OCI-LY7 (cell line): Measurements from ENCODE around the gene LRP5. TPM values are rescaled to one million over a fixed set of nuclear protein-coding genes. Genes with fewer than 3 reads are reported as not detected.

ENCODE experiments used
- BruUV-seq: library from RNA; stranded (reverse); fragments of 400-500 nt; replicated peaks from 2 replicates; lab custom pipeline; 2021; lab: Mats Ljungman, UMichigan
- CTCF ChIA-PET: fragments of 300-600 bp; sonication (Branson Sonifier 250); formaldehyde crosslinking; loops from one replicate; lab custom pipeline; 2022; ENCODE audit warnings: antibody characterized with exemption; ENCODE audit not compliant: unreplicated experiment; lab: Charles Lee
- POLR2A ChIA-PET: fragments of 300-600 bp; sonication (Branson Sonifier 250); formaldehyde crosslinking; loops from one replicate; lab custom pipeline; 2022; ENCODE audit warnings: antibody characterized with exemption; lab: Charles Lee
- DNase-seq: peaks from one replicate; pipeline ENCODE4 v3.0.0-alpha.2; 2015; ENCODE audit warnings: low spot score
- H2AFZ ChIP-seq: fragments of 200-600 bp; sonication (generic), shearing (Covaris generic); 2 replicates; pipeline ENCODE4 v1.6.1; 2014; ENCODE audit warnings: mild to moderate bottlenecking, antibody characterized with exemption, low read length, moderate library complexity
- H3K27ac ChIP-seq: fragments of 200-600 bp; sonication (generic); 2 replicates; pipeline ENCODE4 v1.5.1; 2014; ENCODE audit warnings: mixed run types, low read depth, mild to moderate bottlenecking, moderate library complexity, low read length, inconsistent platforms; ENCODE audit not compliant: poor library complexity, severe bottlenecking
- H3K36me3 ChIP-seq: fragments of 200-600 bp; sonication (generic); 2 replicates; pipeline ENCODE4 v1.6.1; 2014; ENCODE audit warnings: mild to moderate bottlenecking, antibody characterized with exemption, low read length, moderate library complexity, mixed read lengths; ENCODE audit not compliant: insufficient read depth
- H3K4me1 ChIP-seq: fragments of 200-600 bp; sonication (generic); 2 replicates; pipeline ENCODE4 v1.5.1; 2014; ENCODE audit warnings: mild to moderate bottlenecking, low read length; ENCODE audit not compliant: insufficient read depth, poor library complexity, severe bottlenecking
- H3K4me2 ChIP-seq: fragments of 200-600 bp; sonication (generic); 2 replicates; pipeline ENCODE4 v1.6.1; 2014; ENCODE audit warnings: mild to moderate bottlenecking, low read length
- H3K4me3 ChIP-seq: fragments of 200-600 bp; sonication (generic); 2 replicates; pipeline ENCODE4 v1.5.1; 2014; ENCODE audit warnings: mild to moderate bottlenecking, low read depth, low read length; ENCODE audit not compliant: poor library complexity, severe bottlenecking
- H3K79me2 ChIP-seq: fragments of 200-600 bp; sonication (generic); 2 replicates; pipeline ENCODE4 v1.6.1; 2016; ENCODE audit warnings: low read depth, mild to moderate bottlenecking, low read length, moderate library complexity, mixed read lengths; ENCODE audit not compliant: insufficient read depth
- H3K9me2 ChIP-seq: fragments of 200-600 bp; sonication (generic); 2 replicates; pipeline ENCODE4 v1.6.1; 2016; ENCODE audit warnings: mild to moderate bottlenecking, low read length, mixed read lengths; ENCODE audit not compliant: insufficient read depth
- H3K9me3 ChIP-seq: fragments of 200-600 bp; sonication (generic); 2 replicates; pipeline ENCODE4 v1.6.1; 2014; ENCODE audit warnings: mild to moderate bottlenecking, mixed run types, low read length, mixed read lengths
- H4K20me1 ChIP-seq: fragments of 200-600 bp; sonication (generic); 2 replicates; pipeline ENCODE4 v1.6.1; 2014; ENCODE audit warnings: mild to moderate bottlenecking, antibody characterized with exemption, low read length, moderate library complexity, mixed read lengths; ENCODE audit not compliant: insufficient read depth
- EZH2phosphoT487 ChIP-seq: fragments of 200-600 bp; sonication (generic); IDR thresholded peaks from 2 replicates; pipeline ENCODE4 v1.6.1; 2018; ENCODE audit warnings: low read depth, borderline replicate concordance, mild to moderate bottlenecking, mixed run types, antibody characterized with exemption, low read length, moderate library complexity, mixed read lengths
- intact Hi-C: fragments of 100-400 bp; cut with micrococcal nuclease; formaldehyde crosslinking; loops from one replicate; pipeline ENCODE4 v1.10.0; 2022; ENCODE audit not compliant: unreplicated experiment
- total RNA-seq, 2 experiments: library from RNA; depleted of rRNA in 1 of 2; stranded (reverse); fragments of >200 nt in 1 of 2; shearing (Covaris generic) in 1 of 2; gene quantifications; 2 replicates each; pipeline ENCODE4 v1.2.3, GENCODE V29; 2014 to 2022
- TF ChIP-seq, protein P1 (sequence below): fragments of 200-600 bp; sonication (generic); conservative IDR thresholded peaks from 2 replicates; pipeline ENCODE4 v1.5.1; 2014; ENCODE audit warnings: mild to moderate bottlenecking, antibody characterized with exemption, low read length, moderate library complexity, mixed read lengths

The LRP5 gene
- total RNA-seq, 2 experiments from 2014 or later, result 0.60 TPM; not detected in 1

DNA sequence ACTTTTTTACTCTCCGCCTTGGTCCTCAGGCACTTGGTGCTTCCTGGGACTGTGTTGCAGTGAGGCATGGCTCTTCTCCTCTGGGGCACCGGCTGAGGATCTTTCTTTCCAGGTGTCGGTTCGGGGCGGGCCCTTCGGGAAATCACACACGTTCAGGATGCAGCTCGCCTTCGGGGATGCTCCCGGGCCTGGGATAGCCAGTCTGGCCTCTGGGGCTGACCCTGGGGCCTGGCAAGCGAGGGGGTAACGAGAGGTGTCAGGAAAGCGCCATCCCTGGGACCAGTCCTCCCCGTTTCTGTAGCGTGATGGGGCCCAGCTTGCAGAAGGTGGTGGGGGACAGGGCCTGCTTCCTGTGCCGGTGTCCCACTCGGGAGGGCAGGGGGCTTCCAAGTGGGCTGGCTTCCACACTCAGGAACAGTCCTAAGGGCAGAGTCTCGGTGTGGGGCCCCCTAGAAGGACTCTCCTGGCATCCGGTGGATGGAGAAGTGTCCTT lies 53.6 kb downstream of the LRP5 start:
- Histone ChIP-seq H3K36me3 (no peaks in the 10 kb centered on the region), H3K27ac (no peak overlapping the region), H3K4me1 (peaks cover 20% of the 10 kb centered on the region), H3K9me2 (no peaks in the 10 kb centered on the region), H4K20me1 (no peaks in the 10 kb centered on the region), H3K4me3 (no peak overlapping the region), H3K4me2 (no peak overlapping the region), H2AFZ (no peak overlapping the region), H3K79me2 (no peaks in the 10 kb centered on the region), H3K9me3 (no peaks in the 10 kb centered on the region)
- no TSS peak for BruUV-seq
- POLR2A ChIA-PET, result no interaction called here
- DNase-seq, result no peak
- CTCF ChIA-PET, result no interaction called here
- intact Hi-C loops, result no loop called here
- TF ChIP-seq EZH2phosphoT487, result no peak
- TF ChIP-seq, protein P1, sequence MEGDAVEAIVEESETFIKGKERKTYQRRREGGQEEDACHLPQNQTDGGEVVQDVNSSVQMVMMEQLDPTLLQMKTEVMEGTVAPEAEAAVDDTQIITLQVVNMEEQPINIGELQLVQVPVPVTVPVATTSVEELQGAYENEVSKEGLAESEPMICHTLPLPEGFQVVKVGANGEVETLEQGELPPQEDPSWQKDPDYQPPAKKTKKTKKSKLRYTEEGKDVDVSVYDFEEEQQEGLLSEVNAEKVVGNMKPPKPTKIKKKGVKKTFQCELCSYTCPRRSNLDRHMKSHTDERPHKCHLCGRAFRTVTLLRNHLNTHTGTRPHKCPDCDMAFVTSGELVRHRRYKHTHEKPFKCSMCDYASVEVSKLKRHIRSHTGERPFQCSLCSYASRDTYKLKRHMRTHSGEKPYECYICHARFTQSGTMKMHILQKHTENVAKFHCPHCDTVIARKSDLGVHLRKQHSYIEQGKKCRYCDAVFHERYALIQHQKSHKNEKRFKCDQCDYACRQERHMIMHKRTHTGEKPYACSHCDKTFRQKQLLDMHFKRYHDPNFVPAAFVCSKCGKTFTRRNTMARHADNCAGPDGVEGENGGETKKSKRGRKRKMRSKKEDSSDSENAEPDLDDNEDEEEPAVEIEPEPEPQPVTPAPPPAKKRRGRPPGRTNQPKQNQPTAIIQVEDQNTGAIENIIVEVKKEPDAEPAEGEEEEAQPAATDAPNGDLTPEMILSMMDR, result no peak

DNA sequence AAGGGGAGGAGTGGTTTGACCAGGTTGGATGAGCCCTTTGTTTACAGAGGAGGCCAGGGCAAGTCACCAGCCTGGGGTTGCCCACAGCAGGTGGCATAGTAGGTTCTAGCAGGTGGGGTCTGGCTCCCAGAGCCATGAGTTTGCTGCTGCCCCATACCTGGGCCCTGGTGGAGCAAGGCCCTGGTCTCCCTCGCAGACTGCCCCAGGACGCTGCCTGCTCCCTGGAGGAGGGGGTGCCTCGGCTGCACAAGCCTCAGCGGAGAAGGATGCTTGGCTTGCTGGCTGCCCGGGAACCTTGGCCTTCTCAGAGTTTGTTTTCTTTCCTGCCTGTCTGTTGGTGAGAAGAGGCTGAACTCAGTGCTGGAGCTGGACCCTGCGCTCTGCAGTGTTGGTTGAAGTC lies 54.9 kb downstream of the LRP5 start:
- CTCF ChIA-PET, result no interaction called here
- POLR2A ChIA-PET, result no interaction called here
- TF ChIP-seq, protein P1, result no peak
- no peak for TF ChIP-seq EZH2phosphoT487
- Histone ChIP-seq H3K9me2 (no peaks in the 10 kb centered on the region), H3K4me3 (no peak overlapping the region), H2AFZ (no peak overlapping the region), H3K9me3 (no peaks in the 10 kb centered on the region), H3K36me3 (no peaks in the 10 kb centered on the region), H3K4me2 (no peak overlapping the region), H3K4me1 (peaks cover 32% of the 10 kb centered on the region), H3K27ac (no peak overlapping the region), H4K20me1 (no peaks in the 10 kb centered on the region), H3K79me2 (no peaks in the 10 kb centered on the region)
- intact Hi-C loops, result no loop called here
- no peak for DNase-seq
- no TSS peak for BruUV-seq

DNA sequence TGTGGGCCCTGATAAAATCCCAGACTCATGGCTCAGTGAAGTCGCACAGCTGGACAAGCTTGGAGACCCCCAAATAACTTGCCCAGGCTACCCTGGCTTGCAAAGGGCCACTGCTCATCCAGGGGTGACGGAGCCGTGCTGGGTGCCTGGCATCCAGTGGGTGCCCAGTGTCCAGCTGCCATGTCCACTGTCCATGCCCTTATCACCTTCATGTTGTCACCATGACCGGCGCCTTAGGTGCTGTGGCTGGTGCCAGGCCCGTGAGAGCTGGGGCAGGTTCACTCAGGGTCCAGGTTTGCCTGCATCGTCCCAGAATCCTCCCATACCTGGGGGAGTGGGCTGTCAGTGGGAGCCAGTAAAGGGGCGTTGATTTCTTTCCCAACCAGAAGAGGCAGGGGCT lies 57.4 kb downstream of the LRP5 start:
- BruUV-seq, result no TSS peak
- Histone ChIP-seq H3K4me3 (no peak overlapping the region), H3K79me2 (no peaks in the 10 kb centered on the region), H3K36me3 (no peaks in the 10 kb centered on the region), H3K9me3 (no peaks in the 10 kb centered on the region), H3K9me2 (no peaks in the 10 kb centered on the region), H3K4me2 (peak overlapping the region; percentile 75), H3K4me1 (peaks cover 35% of the 10 kb centered on the region), H4K20me1 (no peaks in the 10 kb centered on the region), H2AFZ (peak overlapping the region; percentile 89; the same call in 1 of the 2 replicates), H3K27ac (peak overlapping the region; percentile 91)
- ChIA-PET POLR2A (no interaction called here), CTCF (no interaction called here)
- intact Hi-C loops, result loop anchor here (5.0 kb wide), 1 partner anchor 78 kb away; no protein-coding TSS in a partner anchor
- no peak for DNase-seq
- no peak for TF ChIP-seq EZH2phosphoT487
- TF ChIP-seq, protein P1, result no peak
